Measurements from ENCODE around the gene NCLN.
"Not testable (repeated sequence)": the region's sequence is repeated elsewhere in the genome, so short reads cannot be mapped to it uniquely, and the experiment has no call there.

NCLN gene

DNA sequence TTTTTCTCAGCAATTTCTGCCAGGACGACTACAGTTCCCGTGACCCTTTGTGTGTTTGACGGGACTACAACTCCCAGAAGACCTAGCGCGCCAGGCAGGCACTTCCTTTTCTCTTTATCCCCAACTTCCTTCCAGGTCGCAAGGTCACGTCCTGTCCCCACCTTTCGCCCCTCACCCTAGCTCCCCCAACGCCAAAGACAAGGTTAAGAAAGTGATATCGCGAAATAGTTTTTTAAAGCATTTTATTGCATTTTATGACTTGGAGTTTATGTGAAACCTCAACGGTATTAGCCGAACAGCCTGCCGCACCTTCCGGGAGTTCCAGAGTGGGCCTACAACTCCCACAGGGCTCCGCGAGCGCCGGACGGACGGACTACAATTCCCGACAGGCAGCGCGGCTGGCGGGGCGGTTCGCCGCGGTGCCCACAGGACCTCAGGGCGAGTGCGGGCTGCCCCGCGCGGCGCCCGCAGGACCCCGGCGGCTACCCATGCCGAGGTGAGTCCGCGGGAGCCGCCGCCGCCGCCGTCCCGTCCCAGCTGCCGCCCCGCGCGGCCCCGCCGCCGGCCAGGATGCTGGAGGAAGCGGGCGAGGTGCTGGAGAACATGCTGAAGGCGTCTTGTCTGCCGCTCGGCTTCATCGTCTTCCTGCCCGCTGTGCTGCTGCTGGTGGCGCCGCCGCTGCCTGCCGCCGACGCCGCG lies at the start of gene NCLN:
TSS of gene NCLN (plus strand) at position 470 of the 699 bp plus-strand sequence. CDS start at position 571, 101 bp downstream.
- DNase-seq = peak; percentile 94

GRCh38 chr19:3135961-3136683 lies 49.6 kb upstream of the NCLN start, which contains the start of gene GNA15:
GNA15 (plus strand) TSS chr19:3136033; CDS start chr19:3136451, 418 bp downstream.
- peak; percentile 32 for DNase-seq

GRCh38 chr19:3136684-3137055 lies 49.1 kb upstream of the NCLN start:
- no peak for DNase-seq

DNA sequence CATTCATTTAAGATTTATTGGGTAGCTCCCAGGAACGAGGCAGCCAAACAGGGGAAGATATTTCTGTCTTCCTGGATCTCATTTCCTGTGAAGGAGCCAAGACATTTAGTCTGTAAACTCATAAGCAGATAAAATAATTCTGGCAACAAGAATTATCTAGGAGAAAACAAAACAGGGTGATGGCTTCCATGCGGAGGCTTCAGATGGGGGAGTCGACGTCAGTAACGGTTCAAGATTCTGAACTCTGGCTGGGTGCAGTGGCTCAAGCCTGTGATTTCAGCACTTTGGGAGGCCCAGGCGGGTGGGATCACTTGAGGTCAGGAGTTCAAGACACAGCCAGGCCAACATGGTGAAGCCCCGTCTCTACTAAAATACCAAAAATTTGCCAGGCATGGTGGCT lies 48.6 kb upstream of the NCLN start:
- DNase-seq = no peak

DNA sequence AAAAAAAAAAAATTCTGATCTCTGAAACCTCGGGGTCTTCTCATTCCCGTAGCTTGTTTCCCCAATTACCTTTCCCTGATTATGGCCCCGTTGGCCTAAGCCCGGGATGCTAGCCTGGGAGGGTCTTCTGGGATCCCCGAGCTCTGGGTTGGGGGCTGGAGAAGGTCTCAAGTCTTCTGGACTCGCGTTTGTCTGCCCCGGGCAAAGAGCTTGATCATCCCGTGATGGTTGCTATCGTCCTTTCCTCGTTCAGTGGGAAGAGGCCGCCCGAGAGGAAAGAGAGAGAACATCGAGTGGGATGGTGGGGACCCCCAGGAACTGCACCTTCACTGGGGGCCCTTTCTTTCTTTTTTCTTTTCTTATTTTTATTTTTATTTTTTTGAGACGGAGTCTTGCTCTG lies 47.5 kb upstream of the NCLN start:
- no peak for DNase-seq

DNA sequence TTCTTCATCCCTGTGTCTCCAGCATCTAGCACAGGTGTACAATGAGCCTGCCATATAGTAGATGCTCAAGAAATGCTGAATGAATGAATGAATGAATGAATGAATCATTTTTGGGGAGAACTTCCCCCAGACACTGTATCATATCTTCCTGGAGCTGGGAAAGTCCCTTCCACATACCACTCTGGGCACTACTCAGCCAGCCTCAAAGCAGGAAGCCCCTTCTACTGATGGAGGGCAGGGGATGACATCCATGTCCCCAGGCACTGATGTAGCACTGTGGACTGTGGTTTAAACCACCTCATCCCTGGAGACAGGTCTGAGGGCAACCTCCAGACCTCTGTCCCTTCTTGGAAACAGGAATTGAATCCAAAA lies 45.1 kb upstream of the NCLN start:
- DNase-seq = no peak

DNA sequence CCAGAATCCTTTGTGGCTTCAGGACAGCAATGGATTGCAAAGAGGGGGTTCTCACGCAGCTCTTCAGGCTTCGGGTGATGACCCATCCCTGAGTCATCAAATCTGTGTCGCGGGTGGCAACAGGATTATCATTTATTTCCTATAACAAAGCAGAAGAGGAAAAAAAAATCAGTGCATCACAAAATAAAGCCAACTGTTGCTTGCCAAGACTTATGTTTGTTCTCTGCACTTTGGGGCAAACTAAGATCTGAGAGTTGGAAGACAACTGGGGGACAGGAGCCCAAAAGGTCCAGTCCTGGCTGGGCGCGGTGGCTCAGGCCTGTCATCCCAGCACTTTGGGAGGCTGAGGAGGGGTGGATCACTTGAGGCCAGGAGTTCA lies 43.4 kb upstream of the NCLN start:
- DNase-seq = peak; percentile 44

DNA sequence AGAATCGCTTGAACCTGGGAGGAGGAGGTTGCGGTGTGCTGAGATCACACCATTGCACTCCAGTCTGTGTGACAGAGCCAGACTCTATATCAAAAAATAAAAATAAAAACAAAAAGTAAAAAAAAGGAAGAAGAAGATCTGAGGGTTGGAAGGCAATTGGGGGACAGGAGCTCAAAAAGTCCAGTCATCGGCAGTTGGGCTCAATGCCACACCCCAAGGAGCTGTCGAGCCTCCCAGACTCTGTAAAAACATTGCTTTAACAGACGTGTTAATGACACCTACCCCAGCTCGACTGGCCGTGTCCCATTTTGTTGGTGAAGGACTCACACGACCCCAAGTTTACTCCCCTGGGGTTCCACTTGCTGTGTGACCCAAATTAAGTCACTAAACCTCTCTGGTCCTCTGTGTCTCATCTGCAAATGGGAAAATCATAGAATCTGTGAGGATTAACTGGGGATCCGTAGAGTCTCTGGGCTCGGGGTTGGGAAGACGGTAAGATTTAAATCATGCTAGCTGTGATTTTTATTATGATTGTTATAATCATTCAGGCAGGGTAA lies 42.9 kb upstream of the NCLN start:
- DNase-seq = no peak

- no peak for DNase-seq
These were observed 39.6 kb upstream of the NCLN start for GRCh38 chr19:3145909-3146676.

DNA sequence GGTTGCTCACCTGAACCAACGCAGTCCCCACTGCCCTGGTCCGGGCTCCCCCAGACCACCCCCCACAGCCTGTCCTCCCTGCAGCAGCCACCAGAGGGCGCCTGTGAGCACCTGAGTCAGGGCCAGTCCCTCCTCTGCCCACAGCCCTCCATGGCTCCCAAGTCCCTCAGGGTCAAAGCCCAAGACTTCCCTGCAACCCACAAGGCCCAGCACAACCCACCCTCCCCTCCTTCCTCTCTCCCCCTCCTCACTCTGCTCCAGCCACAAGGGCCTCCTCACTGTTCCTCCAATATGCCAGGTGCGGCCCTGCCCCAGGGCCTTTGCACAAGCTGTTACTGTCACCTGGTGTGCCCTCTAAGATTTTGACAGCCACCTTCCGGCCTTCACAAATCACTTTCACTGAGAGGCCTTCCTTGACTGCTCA lies 39.0 kb upstream of the NCLN start:
- DNase-seq = peak; percentile 71

DNA sequence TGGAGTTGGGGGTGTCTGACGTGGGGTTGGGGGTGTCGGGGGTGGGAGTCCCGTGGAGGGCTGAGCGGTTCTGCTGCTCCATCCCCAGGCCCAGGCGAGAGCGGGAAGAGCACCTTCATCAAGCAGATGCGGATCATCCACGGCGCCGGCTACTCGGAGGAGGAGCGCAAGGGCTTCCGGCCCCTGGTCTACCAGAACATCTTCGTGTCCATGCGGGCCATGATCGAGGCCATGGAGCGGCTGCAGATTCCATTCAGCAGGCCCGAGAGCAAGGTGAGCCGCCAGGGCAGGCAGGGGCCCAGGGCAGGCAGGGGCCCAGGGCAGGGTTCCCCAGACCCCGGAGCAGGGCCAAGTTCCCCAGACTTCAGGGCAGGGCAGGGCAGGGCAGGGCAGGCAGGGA lies 37.2 kb upstream of the NCLN start:
- DNase-seq = no peak

GRCh38 chr19:3149089-3149488 lies 36.6 kb upstream of the NCLN start:
- DNase-seq = no peak

GRCh38 chr19:3149526-3150505 lies 35.9 kb upstream of the NCLN start:
- no peak for DNase-seq

GRCh38 chr19:3150739-3151329 lies 34.9 kb upstream of the NCLN start:
- DNase-seq = no peak

DNA sequence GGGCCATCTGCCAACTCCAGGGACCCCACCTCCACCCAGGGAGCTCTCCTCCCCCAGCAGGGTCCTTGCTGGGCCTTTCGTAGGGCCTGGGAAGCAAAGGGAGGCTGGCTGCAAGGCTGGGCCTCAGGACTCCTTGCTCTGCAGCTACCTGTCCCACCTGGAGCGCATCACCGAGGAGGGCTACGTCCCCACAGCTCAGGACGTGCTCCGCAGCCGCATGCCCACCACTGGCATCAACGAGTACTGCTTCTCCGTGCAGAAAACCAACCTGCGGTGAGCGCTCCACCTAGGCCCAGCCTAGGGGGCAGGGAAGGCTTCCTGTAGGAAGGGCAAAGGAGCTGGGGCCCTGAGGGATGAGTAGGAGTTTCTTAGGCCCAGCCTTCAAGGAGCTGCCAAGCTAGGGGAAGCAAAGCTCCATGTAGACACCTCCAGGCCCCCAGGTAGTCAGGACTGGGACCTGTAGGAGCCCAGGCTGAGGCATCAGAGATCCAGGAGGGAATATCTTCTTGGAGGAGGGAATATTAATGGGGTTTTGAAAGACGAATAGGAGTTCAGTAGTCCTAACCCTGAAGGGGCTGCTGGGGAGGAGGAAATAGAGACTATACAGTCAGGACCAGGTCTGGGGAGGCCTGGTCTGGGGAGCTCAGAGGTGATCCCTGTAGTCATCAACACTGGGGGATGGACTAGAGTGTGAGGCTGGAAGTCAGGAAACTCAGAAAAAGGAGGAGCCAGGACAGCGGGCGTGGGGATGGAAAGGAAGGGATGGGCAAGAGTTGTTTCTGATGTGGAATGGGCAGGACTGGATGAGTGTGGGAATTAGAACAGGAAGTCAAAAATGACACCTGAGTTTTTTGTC lies 33.9 kb upstream of the NCLN start:
- DNase-seq = no peak

GRCh38 chr19:3152419-3152780 lies 33.3 kb upstream of the NCLN start:
- no peak for DNase-seq

GRCh38 chr19:3153286-3154230 lies 32.2 kb upstream of the NCLN start:
- DNase-seq = no peak

GRCh38 chr19:3154447-3154846 lies 31.3 kb upstream of the NCLN start:
- DNase-seq = not testable (repeated sequence)

DNA sequence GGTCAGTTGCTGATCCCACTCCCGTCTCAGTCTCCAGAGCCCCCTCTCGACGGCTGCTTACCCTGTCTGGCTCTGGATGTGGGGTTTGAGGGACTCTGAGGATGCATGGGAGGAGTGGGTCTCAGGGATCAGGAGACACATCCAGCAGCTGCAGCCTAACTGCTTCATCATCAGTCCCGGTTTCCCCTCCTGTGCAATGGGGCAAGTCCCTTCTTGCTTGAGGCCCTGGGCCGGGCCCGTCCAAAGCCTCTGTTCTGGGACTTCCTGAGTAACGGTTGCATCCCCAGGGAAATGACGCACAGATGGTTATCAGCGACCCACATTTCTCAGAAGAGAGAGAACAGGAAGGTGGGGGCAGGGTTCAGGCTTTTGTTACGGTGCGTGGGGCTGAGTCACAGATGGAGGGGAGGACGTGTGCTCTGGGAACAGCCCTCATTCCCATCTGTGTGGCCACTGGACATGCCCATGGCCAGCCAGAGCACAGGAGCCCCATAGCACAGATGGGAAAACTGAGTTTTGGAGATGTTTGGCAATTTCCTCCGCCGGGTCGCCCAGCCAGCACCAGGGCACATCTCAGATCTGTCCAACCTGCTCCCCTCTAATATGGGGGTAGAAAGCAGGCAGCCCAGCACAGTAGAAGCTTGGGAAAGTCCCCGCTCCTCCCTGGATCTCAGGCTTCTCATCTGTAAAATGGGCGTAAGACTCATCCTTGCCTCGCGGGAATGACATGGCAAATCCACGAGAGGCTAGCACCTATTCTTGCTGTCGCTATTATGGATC lies 30.6 kb upstream of the NCLN start:
- peak; percentile 76 for DNase-seq
